Gastrocnemius medialis (tissue), 4 donors: ENCODE measurements around the gene TRIM44.

ENCODE experiments used
- POLR2A ChIP-seq, 2 donors: fragments of 450-650 bp; IDR thresholded peaks; one replicate each; pipeline ENCODE4 v1.6.1; 2017; ENCODE audit warnings: antibody characterized with exemption in 2 of 2, mild to moderate bottlenecking in 2 of 2, moderate library complexity in 2 of 2
- TF ChIP-seq, protein P1 (sequence below), 5 experiments: fragments of 450-650 bp in 3 of 5; fragments of 200-600 bp in 2 of 5; sonication (generic) in 2 of 5; IDR thresholded peaks in 4 of 5; conservative IDR thresholded peaks in 1 of 5; 1 replicate in 4 of 5; 2 replicates in 1 of 5; pipeline ENCODE4 v1.5.1; 2016 to 2019; ENCODE audit warnings: antibody characterized with exemption in 5 of 5, mild to moderate bottlenecking in 3 of 5, moderate library complexity in 3 of 5

DNA sequence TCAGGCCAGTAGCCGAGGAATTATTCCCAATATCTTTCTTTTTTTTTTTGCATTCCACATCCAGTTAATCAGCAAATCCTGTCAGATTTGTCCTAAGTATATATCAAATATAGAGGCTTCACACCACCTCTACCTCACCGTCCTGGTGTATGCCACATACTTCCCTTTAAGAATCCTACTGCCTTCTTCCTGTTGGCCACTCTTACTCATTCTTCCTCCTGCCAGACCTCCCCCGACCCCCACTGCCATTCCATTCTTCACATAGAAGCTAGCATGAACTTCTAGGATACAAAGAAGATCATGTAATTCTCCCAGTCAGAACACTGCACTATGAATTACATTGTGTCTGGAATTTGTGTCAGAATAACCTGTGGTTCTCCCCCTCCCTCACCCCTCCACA, 89.5 kb downstream of the TRIM44 start:
- TF ChIP-seq, protein P1, sequence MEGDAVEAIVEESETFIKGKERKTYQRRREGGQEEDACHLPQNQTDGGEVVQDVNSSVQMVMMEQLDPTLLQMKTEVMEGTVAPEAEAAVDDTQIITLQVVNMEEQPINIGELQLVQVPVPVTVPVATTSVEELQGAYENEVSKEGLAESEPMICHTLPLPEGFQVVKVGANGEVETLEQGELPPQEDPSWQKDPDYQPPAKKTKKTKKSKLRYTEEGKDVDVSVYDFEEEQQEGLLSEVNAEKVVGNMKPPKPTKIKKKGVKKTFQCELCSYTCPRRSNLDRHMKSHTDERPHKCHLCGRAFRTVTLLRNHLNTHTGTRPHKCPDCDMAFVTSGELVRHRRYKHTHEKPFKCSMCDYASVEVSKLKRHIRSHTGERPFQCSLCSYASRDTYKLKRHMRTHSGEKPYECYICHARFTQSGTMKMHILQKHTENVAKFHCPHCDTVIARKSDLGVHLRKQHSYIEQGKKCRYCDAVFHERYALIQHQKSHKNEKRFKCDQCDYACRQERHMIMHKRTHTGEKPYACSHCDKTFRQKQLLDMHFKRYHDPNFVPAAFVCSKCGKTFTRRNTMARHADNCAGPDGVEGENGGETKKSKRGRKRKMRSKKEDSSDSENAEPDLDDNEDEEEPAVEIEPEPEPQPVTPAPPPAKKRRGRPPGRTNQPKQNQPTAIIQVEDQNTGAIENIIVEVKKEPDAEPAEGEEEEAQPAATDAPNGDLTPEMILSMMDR (IDR thresholded peaks at IDR 0.05 in 4 of 5, conservative IDR thresholded peaks at IDR 0.05 in 1 of 5): no peak
- TF ChIP-seq POLR2A (IDR thresholded peaks at IDR 0.05): no peak
